Measurements from ENCODE around the gene QRSL1. TPM values are rescaled to one million over a fixed set of nuclear protein-coding genes. Genes with fewer than 3 reads are reported as not detected.
"Not testable (repeated sequence)": the region's sequence is repeated elsewhere in the genome, so short reads cannot be mapped to it uniquely, and the experiment has no call there.

Gene QRSL1
- 10.3 and 16.0 TPM in 2 replicates for total RNA-seq

GRCh38 chr6:106629103-106629858 lies at the start of gene QRSL1, which contains the start of gene RTN4IP1:
QRSL1 (plus strand) TSS chr6:106629578; CDS start chr6:106629682, 104 bp downstream.
RTN4IP1 (minus strand) TSS chr6:106629498; CDS start chr6:106629021, 477 bp downstream.
- peak within 1 kb of the TSS; percentile 89 for H3K4me3 ChIP-seq (ENCODE audit: low read depth, low read length)
- TF ChIP-seq, protein P1, sequence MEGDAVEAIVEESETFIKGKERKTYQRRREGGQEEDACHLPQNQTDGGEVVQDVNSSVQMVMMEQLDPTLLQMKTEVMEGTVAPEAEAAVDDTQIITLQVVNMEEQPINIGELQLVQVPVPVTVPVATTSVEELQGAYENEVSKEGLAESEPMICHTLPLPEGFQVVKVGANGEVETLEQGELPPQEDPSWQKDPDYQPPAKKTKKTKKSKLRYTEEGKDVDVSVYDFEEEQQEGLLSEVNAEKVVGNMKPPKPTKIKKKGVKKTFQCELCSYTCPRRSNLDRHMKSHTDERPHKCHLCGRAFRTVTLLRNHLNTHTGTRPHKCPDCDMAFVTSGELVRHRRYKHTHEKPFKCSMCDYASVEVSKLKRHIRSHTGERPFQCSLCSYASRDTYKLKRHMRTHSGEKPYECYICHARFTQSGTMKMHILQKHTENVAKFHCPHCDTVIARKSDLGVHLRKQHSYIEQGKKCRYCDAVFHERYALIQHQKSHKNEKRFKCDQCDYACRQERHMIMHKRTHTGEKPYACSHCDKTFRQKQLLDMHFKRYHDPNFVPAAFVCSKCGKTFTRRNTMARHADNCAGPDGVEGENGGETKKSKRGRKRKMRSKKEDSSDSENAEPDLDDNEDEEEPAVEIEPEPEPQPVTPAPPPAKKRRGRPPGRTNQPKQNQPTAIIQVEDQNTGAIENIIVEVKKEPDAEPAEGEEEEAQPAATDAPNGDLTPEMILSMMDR (IDR thresholded peaks at IDR 0.05; ENCODE audit: insufficient read depth, low read depth, low read length) = no peak
- DNase-seq (ENCODE audit: low read depth) = peak; percentile 95

DNA sequence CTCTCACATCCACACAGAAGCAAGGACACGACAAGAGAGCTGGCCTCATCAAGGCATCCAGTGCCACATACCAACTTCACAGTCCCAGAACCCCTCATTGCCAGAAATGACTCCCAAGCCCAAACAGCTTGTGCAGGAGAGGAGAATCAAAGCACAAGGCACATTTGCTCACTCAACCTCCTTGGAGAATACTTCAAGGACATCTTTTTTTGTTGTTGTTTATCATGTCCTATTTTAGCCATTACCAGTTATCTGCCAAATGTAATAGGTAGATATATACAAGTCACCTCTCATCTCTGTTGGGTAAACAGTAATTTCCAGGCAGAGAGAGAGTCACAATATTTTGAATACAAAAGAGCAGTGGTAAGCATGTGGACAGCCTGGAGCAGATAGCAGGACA lies 47.9 kb upstream of the QRSL1 start:
- no peak overlapping the region for H3K4me3 ChIP-seq (ENCODE audit: low read depth, low read length)
- DNase-seq (ENCODE audit: low read depth) = no peak
- TF ChIP-seq, protein P1 (IDR thresholded peaks at IDR 0.05; ENCODE audit: insufficient read depth, low read depth, low read length) = no peak

GRCh38 chr6:106586815-106587415 lies 42.5 kb upstream of the QRSL1 start:
- TF ChIP-seq, protein P1 (IDR thresholded peaks at IDR 0.05; ENCODE audit: insufficient read depth, low read depth, low read length) = no peak
- DNase-seq (ENCODE audit: low read depth) = no peak
- H3K4me3 ChIP-seq (ENCODE audit: low read depth, low read length) = no peak overlapping the region

- not testable (repeated sequence) for H3K4me3 ChIP-seq (ENCODE audit: low read depth, low read length); DNase-seq (ENCODE audit: low read depth)
Measured at GRCh38 chr6:106588937-106589336, 40.4 kb upstream of the QRSL1 start.

- no peak overlapping the region for H3K4me3 ChIP-seq (ENCODE audit: low read depth, low read length)
- peak; percentile 55 for DNase-seq (ENCODE audit: low read depth)
- TF ChIP-seq, protein P1 (IDR thresholded peaks at IDR 0.05; ENCODE audit: insufficient read depth, low read depth, low read length) = no peak
Measured at GRCh38 chr6:106591111-106591825, 38.1 kb upstream of the QRSL1 start.

DNA sequence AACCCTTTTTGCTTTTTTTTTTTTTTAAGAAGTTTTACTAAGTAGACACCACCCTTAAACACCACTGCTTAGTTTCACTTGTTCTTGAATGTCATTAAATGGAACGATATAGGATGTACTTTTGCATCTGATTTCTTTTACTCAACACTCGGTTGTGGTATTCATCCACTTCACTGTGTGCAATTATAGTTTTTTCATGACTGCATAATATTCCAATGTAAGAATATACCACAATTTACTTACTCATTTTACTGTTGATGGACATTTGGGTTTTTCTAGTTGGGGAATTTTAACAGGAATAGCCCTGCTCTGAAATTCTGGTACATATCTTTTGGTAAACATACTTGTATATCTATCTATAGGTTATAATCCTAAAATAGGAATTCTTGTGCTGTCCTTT lies 29.9 kb upstream of the QRSL1 start:
- H3K4me3 ChIP-seq (ENCODE audit: low read depth, low read length) = no peak overlapping the region
- no peak for DNase-seq (ENCODE audit: low read depth)
- TF ChIP-seq, protein P1 (IDR thresholded peaks at IDR 0.05; ENCODE audit: insufficient read depth, low read depth, low read length) = no peak

DNA sequence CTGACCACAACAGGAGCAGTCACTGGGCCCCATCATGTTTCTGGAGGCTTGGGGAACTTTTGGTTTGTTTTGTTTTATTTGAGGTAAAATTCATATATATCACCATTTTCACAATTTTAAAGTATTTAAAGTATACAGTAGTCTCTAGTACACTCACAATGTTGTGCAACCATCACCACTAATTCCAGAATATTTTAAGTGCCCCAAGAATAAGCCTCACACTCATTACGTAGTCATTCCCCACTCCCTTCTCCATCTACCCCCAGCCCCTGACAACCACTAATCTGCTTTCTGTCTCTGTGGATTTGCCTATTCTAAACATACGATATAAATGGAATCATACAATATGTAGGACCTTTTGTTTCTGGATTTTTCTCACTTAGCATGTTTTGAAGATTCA lies 29.0 kb upstream of the QRSL1 start:
- TF ChIP-seq, protein P1 (IDR thresholded peaks at IDR 0.05; ENCODE audit: insufficient read depth, low read depth, low read length) = no peak
- H3K4me3 ChIP-seq (ENCODE audit: low read depth, low read length) = no peak overlapping the region
- no peak for DNase-seq (ENCODE audit: low read depth)
